ENCODE data around the gene KAT6B.

DNA sequence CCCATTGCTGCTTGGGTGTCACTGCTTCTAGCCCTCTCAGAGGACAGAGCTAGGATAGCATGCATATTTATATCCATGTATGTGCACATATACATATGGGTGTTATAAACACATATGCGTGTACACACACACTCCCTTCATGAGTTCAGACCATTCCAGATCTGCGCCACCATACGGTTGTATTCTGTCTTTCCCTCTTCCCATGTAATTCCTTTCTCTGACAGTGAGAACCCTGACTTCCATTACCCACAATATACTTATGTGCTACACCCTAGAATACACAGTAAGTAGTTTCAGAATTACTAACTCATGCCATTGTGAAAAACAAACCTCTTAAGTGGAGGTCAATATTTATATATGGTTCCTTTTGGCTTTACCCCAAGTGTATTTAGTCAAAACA, 168.5 kb downstream of the KAT6B start:
- TF ChIP-seq CTCF (IDR thresholded peaks at IDR 0.05) (no peak), POLR2AphosphoS5 (IDR thresholded peaks at IDR 0.05) (no peak)

Data from prostate gland (tissue), 2 donors.